A549 (cell line): Measurements from ENCODE around the gene RGS17.
"Not testable (repeated sequence)": the region's sequence is repeated elsewhere in the genome, so short reads cannot be mapped to it uniquely, and the experiment has no call there.

ENCODE experiments used
- BHLHE40 ChIP-seq: IDR thresholded peaks from 2 replicates; pipeline ENCODE4 v1.6.1; 2012; ENCODE audit warnings: low read depth, low read length, inconsistent platforms
- CEBPB ChIP-seq, 2 experiments: fragments of >200 bp in 1 of 2; sonication (Bioruptor Twin) in 1 of 2; formaldehyde crosslinking in 1 of 2; IDR thresholded peaks; 2 replicates each; pipeline ENCODE4 v1.6.1; 2012 to 2016
- CHD4 ChIP-seq: fragments of 200-600 bp; sonication (generic); IDR thresholded peaks from 2 replicates; pipeline ENCODE4 v1.6.1; 2016; ENCODE audit warnings: antibody characterized with exemption, mild to moderate bottlenecking, borderline replicate concordance
- JUN ChIP-seq, 2 experiments: fragments of >200 bp; sonication (Bioruptor Twin); formaldehyde crosslinking; IDR thresholded peaks; 2 replicates in 1 of 2; 3 replicates in 1 of 2; pipeline ENCODE4 v1.6.1; 2016 to 2017
- MAZ ChIP-seq: fragments of 150-350 bp; IDR thresholded peaks from 2 replicates; pipeline ENCODE4 v1.6.1; 2014; ENCODE audit warnings: antibody characterized with exemption, low read depth, low read length, borderline replicate concordance
- MYC ChIP-seq: IDR thresholded peaks from 2 replicates; pipeline ENCODE4 v1.6.1; 2012; ENCODE audit warnings: mild to moderate bottlenecking, inconsistent platforms, low read length, improper control_type of control experiment, borderline replicate concordance
- POLR2A ChIP-seq: IDR thresholded peaks from 2 replicates; pipeline ENCODE4 v1.6.1; 2012; ENCODE audit warnings: mild to moderate bottlenecking, low read length
- RAD21 ChIP-seq, 2 experiments: fragments of >200 bp in 1 of 2; sonication (Bioruptor Twin) in 1 of 2; formaldehyde crosslinking in 1 of 2; IDR thresholded peaks in 1 of 2; conservative IDR thresholded peaks in 1 of 2; 2 replicates in 1 of 2; 3 replicates in 1 of 2; pipeline ENCODE4 v1.6.1; 2012 to 2018; ENCODE audit warnings: inconsistent platforms in 1 of 2
- RFX5 ChIP-seq: fragments of 450-650 bp; IDR thresholded peaks from 2 replicates; pipeline ENCODE4 v1.7.1; 2014; ENCODE audit warnings: antibody characterized with exemption, mild to moderate bottlenecking, moderate library complexity
- SMC3 ChIP-seq: fragments of >200 bp; sonication (Bioruptor Twin); formaldehyde crosslinking; IDR thresholded peaks from 3 replicates; pipeline ENCODE4 v1.6.1; 2018; ENCODE audit warnings: inconsistent platforms
- TF ChIP-seq, protein P1 (sequence below): fragments of >200 bp; sonication (Bioruptor Twin); formaldehyde crosslinking; IDR thresholded peaks from 3 replicates; pipeline ENCODE4 v1.5.1; 2016
- TF ChIP-seq, protein P2 (sequence below): fragments of 200-600 bp; sonication (generic); IDR thresholded peaks from 2 replicates; pipeline ENCODE4 v1.6.1; 2016; ENCODE audit warnings: antibody characterized with exemption, mild to moderate bottlenecking, moderate library complexity

DNA sequence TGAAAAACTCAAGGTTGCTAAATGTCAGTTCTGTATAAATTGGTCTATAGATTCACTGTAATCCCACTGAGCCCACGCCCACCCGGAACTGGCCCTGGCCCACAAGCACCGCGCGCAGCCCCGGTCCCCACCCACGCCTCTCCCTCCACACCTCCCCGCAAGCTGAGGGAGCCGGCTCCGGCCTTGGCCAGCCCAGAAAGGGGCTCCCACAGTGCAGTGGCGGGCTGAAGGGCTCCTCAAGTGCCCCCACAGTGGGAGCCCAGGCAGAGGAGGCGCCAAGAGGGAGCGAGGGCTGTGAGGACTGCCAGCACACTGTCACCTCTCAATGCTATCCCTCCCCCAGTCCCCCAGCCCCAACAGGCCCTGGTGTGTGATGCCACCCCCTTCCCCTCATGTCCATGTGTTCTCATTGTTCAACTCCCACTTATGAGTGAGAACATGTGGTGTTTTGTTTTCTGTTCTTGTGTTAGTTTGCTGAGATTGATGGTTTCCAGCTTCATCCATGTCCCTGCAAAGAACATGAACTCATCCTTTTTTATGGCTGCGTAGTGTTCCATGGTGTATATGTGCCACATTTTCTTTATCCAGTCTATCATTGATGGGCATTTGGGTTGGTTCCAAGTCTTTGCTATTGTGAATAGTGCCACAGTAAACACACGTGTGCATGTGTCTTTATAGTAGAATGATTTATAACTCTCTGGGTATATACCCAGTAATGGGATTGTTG lies 164.8 kb downstream of the RGS17 start:
- not testable (repeated sequence) for TF ChIP-seq SMC3; MYC; CHD4; RFX5; POLR2A; JUN (IDR thresholded peaks at IDR 0.05); MAZ; RAD21 (conservative IDR thresholded peaks at IDR 0.05 in 1 of 2, IDR thresholded peaks at IDR 0.05 in 1 of 2); CEBPB (IDR thresholded peaks at IDR 0.05); BHLHE40
- TF ChIP-seq, protein P1, sequence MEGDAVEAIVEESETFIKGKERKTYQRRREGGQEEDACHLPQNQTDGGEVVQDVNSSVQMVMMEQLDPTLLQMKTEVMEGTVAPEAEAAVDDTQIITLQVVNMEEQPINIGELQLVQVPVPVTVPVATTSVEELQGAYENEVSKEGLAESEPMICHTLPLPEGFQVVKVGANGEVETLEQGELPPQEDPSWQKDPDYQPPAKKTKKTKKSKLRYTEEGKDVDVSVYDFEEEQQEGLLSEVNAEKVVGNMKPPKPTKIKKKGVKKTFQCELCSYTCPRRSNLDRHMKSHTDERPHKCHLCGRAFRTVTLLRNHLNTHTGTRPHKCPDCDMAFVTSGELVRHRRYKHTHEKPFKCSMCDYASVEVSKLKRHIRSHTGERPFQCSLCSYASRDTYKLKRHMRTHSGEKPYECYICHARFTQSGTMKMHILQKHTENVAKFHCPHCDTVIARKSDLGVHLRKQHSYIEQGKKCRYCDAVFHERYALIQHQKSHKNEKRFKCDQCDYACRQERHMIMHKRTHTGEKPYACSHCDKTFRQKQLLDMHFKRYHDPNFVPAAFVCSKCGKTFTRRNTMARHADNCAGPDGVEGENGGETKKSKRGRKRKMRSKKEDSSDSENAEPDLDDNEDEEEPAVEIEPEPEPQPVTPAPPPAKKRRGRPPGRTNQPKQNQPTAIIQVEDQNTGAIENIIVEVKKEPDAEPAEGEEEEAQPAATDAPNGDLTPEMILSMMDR = not testable (repeated sequence)
- TF ChIP-seq, protein P2, sequence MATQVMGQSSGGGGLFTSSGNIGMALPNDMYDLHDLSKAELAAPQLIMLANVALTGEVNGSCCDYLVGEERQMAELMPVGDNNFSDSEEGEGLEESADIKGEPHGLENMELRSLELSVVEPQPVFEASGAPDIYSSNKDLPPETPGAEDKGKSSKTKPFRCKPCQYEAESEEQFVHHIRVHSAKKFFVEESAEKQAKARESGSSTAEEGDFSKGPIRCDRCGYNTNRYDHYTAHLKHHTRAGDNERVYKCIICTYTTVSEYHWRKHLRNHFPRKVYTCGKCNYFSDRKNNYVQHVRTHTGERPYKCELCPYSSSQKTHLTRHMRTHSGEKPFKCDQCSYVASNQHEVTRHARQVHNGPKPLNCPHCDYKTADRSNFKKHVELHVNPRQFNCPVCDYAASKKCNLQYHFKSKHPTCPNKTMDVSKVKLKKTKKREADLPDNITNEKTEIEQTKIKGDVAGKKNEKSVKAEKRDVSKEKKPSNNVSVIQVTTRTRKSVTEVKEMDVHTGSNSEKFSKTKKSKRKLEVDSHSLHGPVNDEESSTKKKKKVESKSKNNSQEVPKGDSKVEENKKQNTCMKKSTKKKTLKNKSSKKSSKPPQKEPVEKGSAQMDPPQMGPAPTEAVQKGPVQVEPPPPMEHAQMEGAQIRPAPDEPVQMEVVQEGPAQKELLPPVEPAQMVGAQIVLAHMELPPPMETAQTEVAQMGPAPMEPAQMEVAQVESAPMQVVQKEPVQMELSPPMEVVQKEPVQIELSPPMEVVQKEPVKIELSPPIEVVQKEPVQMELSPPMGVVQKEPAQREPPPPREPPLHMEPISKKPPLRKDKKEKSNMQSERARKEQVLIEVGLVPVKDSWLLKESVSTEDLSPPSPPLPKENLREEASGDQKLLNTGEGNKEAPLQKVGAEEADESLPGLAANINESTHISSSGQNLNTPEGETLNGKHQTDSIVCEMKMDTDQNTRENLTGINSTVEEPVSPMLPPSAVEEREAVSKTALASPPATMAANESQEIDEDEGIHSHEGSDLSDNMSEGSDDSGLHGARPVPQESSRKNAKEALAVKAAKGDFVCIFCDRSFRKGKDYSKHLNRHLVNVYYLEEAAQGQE = not testable (repeated sequence)
